ENCODE measurements around the gene GPR75.

The GPR75 gene

GRCh38 chr2:53859206-53860181, at the start of gene GPR75:
Gene GPR75, minus strand, starts transcription at chr2:53859967. Its CDS starts 5,211 bp downstream, at chr2:53854756.
- DNase-seq = no peak

GRCh38 chr2:53907582-53907981, 47.8 kb upstream of the GPR75 start:
- DNase-seq = no peak

- DNase-seq = no peak
Measured at GRCh38 chr2:53905396-53905795, 45.6 kb upstream of the GPR75 start.

GRCh38 chr2:53903011-53903410, 43.2 kb upstream of the GPR75 start:
- no peak for DNase-seq

- no peak for DNase-seq
Measured at GRCh38 chr2:53901192-53901591, 41.4 kb upstream of the GPR75 start.

GRCh38 chr2:53896864-53897263, 37.1 kb upstream of the GPR75 start:
- DNase-seq = no peak

- no peak for DNase-seq
Measured at GRCh38 chr2:53886406-53887280, 26.9 kb upstream of the GPR75 start.

- no peak for DNase-seq
Measured at GRCh38 chr2:53884883-53885282, 25.1 kb upstream of the GPR75 start.

GRCh38 chr2:53881986-53882385, 22.2 kb upstream of the GPR75 start:
- no peak for DNase-seq

- DNase-seq = no peak
Measured at GRCh38 chr2:53881360-53881759, 21.6 kb upstream of the GPR75 start.

- DNase-seq = no peak
Measured at GRCh38 chr2:53880756-53881155, 21.0 kb upstream of the GPR75 start.

- DNase-seq = no peak
Measured at GRCh38 chr2:53877556-53877955, 17.8 kb upstream of the GPR75 start.

- no peak for DNase-seq
Measured at GRCh38 chr2:53877112-53877511, 17.3 kb upstream of the GPR75 start.

- no peak for DNase-seq
Measured at GRCh38 chr2:53874401-53874950, 14.7 kb upstream of the GPR75 start.

GRCh38 chr2:53867773-53868172, 8.0 kb upstream of the GPR75 start:
- no peak for DNase-seq

GRCh38 chr2:53867169-53867568, 7.4 kb upstream of the GPR75 start:
- no peak for DNase-seq

- DNase-seq = no peak
Measured at GRCh38 chr2:53865962-53866361, 6.2 kb upstream of the GPR75 start.

- no peak for DNase-seq
Measured at GRCh38 chr2:53865264-53865663, 5.5 kb upstream of the GPR75 start.

- DNase-seq = no peak
Measured at GRCh38 chr2:53863538-53864227, 3.9 kb upstream of the GPR75 start.

GRCh38 chr2:53861824-53862223, 2.1 kb upstream of the GPR75 start:
- no peak for DNase-seq

- DNase-seq = no peak
Measured at GRCh38 chr2:53856272-53856671, 3.5 kb downstream of the GPR75 start.

GRCh38 chr2:53854678-53855077, 5.1 kb downstream of the GPR75 start:
- DNase-seq = no peak

GRCh38 chr2:53852532-53852931, 7.2 kb downstream of the GPR75 start:
- no peak for DNase-seq
